Tibial nerve (tissue), 4 donors: Measurements from ENCODE around the gene COPA. TPM values are rescaled to one million over a fixed set of nuclear protein-coding genes. Genes with fewer than 3 reads are reported as not detected.

Source experiments
- DNase-seq, 2 donors: peaks; one replicate each; pipeline ENCODE4 v3.0.0-alpha.2; 2019; ENCODE audit warnings: low spot score in 2 of 2
- H3K27ac ChIP-seq, 4 donors: fragments of 200-600 bp; sonication (generic) in 3 of 4; one replicate each; pipeline ENCODE4 v1.5.1; 2017 to 2019; ENCODE audit warnings: mild to moderate bottlenecking in 1 of 4
- H3K27me3 ChIP-seq, 2 donors: fragments of 200-600 bp; sonication (generic) in 1 of 2; one replicate each; pipeline versions ENCODE4 v1.5.1 to v1.6.0; 2017 to 2019
- H3K36me3 ChIP-seq, 3 donors: fragments of 200-600 bp; sonication (generic); one replicate each; pipeline ENCODE4 v1.5.1; 2018 to 2019
- H3K4me1 ChIP-seq, 4 donors: fragments of 200-600 bp; sonication (generic) in 3 of 4; one replicate each; pipeline ENCODE4 v1.5.1; 2017 to 2019
- H3K4me3 ChIP-seq, 4 donors: fragments of 200-600 bp; sonication (generic) in 3 of 4; one replicate each; pipeline ENCODE4 v1.5.1; 2017 to 2019; ENCODE audit warnings: mild to moderate bottlenecking in 1 of 4, moderate library complexity in 1 of 4
- H3K9me3 ChIP-seq, 4 donors: fragments of 200-600 bp; sonication (generic) in 3 of 4; one replicate each; pipeline ENCODE4 v1.5.1; 2017 to 2019
- CTCF ChIP-seq, 5 experiments: fragments of 200-600 bp in 3 of 5; fragments of 450-650 bp in 2 of 5; sonication (generic) in 3 of 5; IDR thresholded peaks; one replicate each; pipeline ENCODE4 v1.5.1; 2016 to 2019; ENCODE audit warnings: antibody characterized with exemption in 5 of 5, mild to moderate bottlenecking in 3 of 5, moderate library complexity in 2 of 5
- EP300 ChIP-seq, 2 donors: sonication (generic); formaldehyde crosslinking; IDR thresholded peaks; one replicate each; pipeline ENCODE4 v1.6.1; 2017; ENCODE audit warnings: antibody characterized with exemption in 2 of 2, mild to moderate bottlenecking in 1 of 2
- POLR2A ChIP-seq, 2 donors: fragments of 450-650 bp; IDR thresholded peaks; one replicate each; pipeline ENCODE4 v1.6.1; 2017; ENCODE audit warnings: antibody characterized with exemption in 2 of 2, mild to moderate bottlenecking in 2 of 2, moderate library complexity in 2 of 2
- WGBS, 2 donors: methylation state at CpG; one replicate each; pipeline ENCODE4 v1.1.5; 2018; 5-methylcytosine and 5-hydroxymethylcytosine counted together
- total RNA-seq, 4 donors: library from RNA; depleted of rRNA; stranded (reverse); fragments of >200 nt; gene quantifications; one replicate each; pipeline ENCODE4 v1.1.0, GENCODE V29; 2016

Gene COPA
- total RNA-seq, 4 donors from 2014 or later, result 92.2 to 127 (median 112) TPM

- H3K9me3 ChIP-seq, result no peaks in the 10 kb centered on the region
- DNase-seq, result no peak
- WGBS, 2 donors, result 0 to 2% methylated on average over 7 of the region's 7 CpGs
- peak overlapping the region; percentile 92 to 95 (median 94) for H3K27ac ChIP-seq
- peaks cover 0 to 48% (median 8%) of the 10 kb centered on the region in 3 donors for H3K36me3 ChIP-seq
- peaks cover 0 to 73% (median 27%) of the 10 kb centered on the region in 4 donors for H3K4me1 ChIP-seq
- peak overlapping the region; percentile 67 to 94 (median 88) for H3K4me3 ChIP-seq
- TF ChIP-seq CTCF (IDR thresholded peaks at IDR 0.05) (no peak), EP300 (IDR thresholded peaks at IDR 0.05) (no peak), POLR2A (IDR thresholded peaks at IDR 0.05) (no peak)
- no peaks in the 10 kb centered on the region for H3K27me3 ChIP-seq
These were observed 524 bp downstream of the COPA start for GRCh38 chr1:160342526-160342925.

GRCh38 chr1:160340866-160341265 is 2.2 kb downstream of the COPA start:
- DNase-seq, result no peak
- no peak for TF ChIP-seq CTCF (IDR thresholded peaks at IDR 0.05)
- no peak for TF ChIP-seq EP300 (IDR thresholded peaks at IDR 0.05)
- TF ChIP-seq POLR2A (IDR thresholded peaks at IDR 0.05), result no peak
- Histone ChIP-seq H3K4me1 (peaks cover 0 to 69% (median 21%) of the 10 kb centered on the region in 4 donors), H3K4me3 (no peak overlapping the region), H3K36me3 (peaks cover 0 to 47% (median 8%) of the 10 kb centered on the region in 3 donors), H3K27me3 (no peaks in the 10 kb centered on the region), H3K27ac (no peak overlapping the region), H3K9me3 (no peaks in the 10 kb centered on the region)
- WGBS, 2 donors, result 43 to 46% methylated on average over 2 of the region's 2 CpGs

GRCh38 chr1:160340146-160340545 is 2.9 kb downstream of the COPA start:
- Histone ChIP-seq H3K9me3 (no peaks in the 10 kb centered on the region), H3K4me3 (no peak overlapping the region), H3K27me3 (no peaks in the 10 kb centered on the region), H3K4me1 (peaks cover 0 to 62% (median 21%) of the 10 kb centered on the region in 4 donors), H3K27ac (no peak overlapping the region), H3K36me3 (peaks cover 0 to 52% (median 8%) of the 10 kb centered on the region in 3 donors)
- 62 to 67% methylated on average over 3 of the region's 3 CpGs for WGBS, 2 donors
- no peak for DNase-seq
- TF ChIP-seq CTCF (IDR thresholded peaks at IDR 0.05) (no peak), EP300 (IDR thresholded peaks at IDR 0.05) (no peak), POLR2A (IDR thresholded peaks at IDR 0.05) (no peak)

GRCh38 chr1:160338580-160338979 is 4.5 kb downstream of the COPA start:
- DNase-seq, result no peak
- Histone ChIP-seq H3K9me3 (no peaks in the 10 kb centered on the region), H3K36me3 (peaks cover 0 to 61% (median 9%) of the 10 kb centered on the region in 3 donors), H3K27ac (no peak overlapping the region), H3K27me3 (no peaks in the 10 kb centered on the region), H3K4me1 (peaks cover 0 to 48% (median 12%) of the 10 kb centered on the region in 4 donors), H3K4me3 (no peak overlapping the region)
- WGBS, 2 donors, result 74 to 83% methylated on average over 4 of the region's 4 CpGs
- TF ChIP-seq POLR2A (IDR thresholded peaks at IDR 0.05) (no peak), EP300 (IDR thresholded peaks at IDR 0.05) (peak in 1 of 2 donors; percentile 54), CTCF (IDR thresholded peaks at IDR 0.05) (no peak)

- Histone ChIP-seq H3K27me3 (no peaks in the 10 kb centered on the region), H3K36me3 (peaks cover 6 to 97% (median 14%) of the 10 kb centered on the region in 3 donors), H3K4me3 (no peak overlapping the region), H3K4me1 (peaks cover 0 to 5% (median 0%) of the 10 kb centered on the region in 4 donors), H3K27ac (no peak overlapping the region), H3K9me3 (no peaks in the 10 kb centered on the region)
- TF ChIP-seq CTCF (IDR thresholded peaks at IDR 0.05), result no peak
- no peak for TF ChIP-seq POLR2A (IDR thresholded peaks at IDR 0.05)
- DNase-seq, result no peak
These were observed 10.5 kb downstream of the COPA start for GRCh38 chr1:160332516-160332915.
